Neural cell (in vitro differentiated cells): ENCODE results near the gene SLC37A2. TPM values are rescaled to one million over a fixed set of nuclear protein-coding genes. Genes with fewer than 3 reads are reported as not detected.

ENCODE experiments used
- H2AFZ ChIP-seq: fragments of 200-600, 300-800 bp; sonication (generic), shearing (Covaris generic); 2 replicates; pipeline ENCODE4 v1.6.0; 2014; ENCODE audit warnings: low read depth, mild to moderate bottlenecking, antibody characterized with exemption, low read length, moderate library complexity
- H3F3A ChIP-seq: fragments of 200-600 bp; shearing (Covaris generic); 2 replicates; pipeline ENCODE4 v1.6.1; 2016; ENCODE audit warnings: mild to moderate bottlenecking, moderate library complexity, mixed read lengths, antibody characterized with exemption, low read length; ENCODE audit not compliant: insufficient read depth, poor library complexity, severe bottlenecking
- H3K27ac ChIP-seq: fragments of 200-600, 300-800 bp; sonication (generic), shearing (Covaris generic); 2 replicates; pipeline ENCODE4 v1.5.1; 2014; ENCODE audit warnings: mild to moderate bottlenecking, low read length, moderate library complexity
- H3K27me3 ChIP-seq: fragments of 300-800, 200-600 bp; sonication (generic), shearing (Covaris generic); 2 replicates; pipeline ENCODE4 v1.6.0; 2014; ENCODE audit warnings: mild to moderate bottlenecking, low read depth, low read length, moderate library complexity; ENCODE audit not compliant: insufficient read depth
- H3K36me3 ChIP-seq: fragments of 300-800, 200-600 bp; sonication (generic), shearing (Covaris generic); 2 replicates; pipeline ENCODE4 v1.5.1; 2014; ENCODE audit warnings: mild to moderate bottlenecking, antibody characterized with exemption, low read length, moderate library complexity; ENCODE audit not compliant: insufficient read depth
- H3K4me2 ChIP-seq: fragments of 300-800, 200-600 bp; sonication (generic), shearing (Covaris generic); 2 replicates; pipeline ENCODE4 v1.6.0; 2014; ENCODE audit warnings: mild to moderate bottlenecking, low read length
- H3K4me3 ChIP-seq: fragments of 300-800, 200-600 bp; sonication (generic), shearing (Covaris generic); 2 replicates; pipeline ENCODE4 v1.5.1; 2014; ENCODE audit warnings: mild to moderate bottlenecking, low read length, moderate library complexity
- H3K79me2 ChIP-seq: fragments of 200-600 bp; shearing (Covaris generic); replicated peaks from 2 replicates; pipeline ENCODE4 v1.6.0; 2014; ENCODE audit warnings: mild to moderate bottlenecking, low read length, moderate library complexity; ENCODE audit not compliant: insufficient read depth
- H3K9ac ChIP-seq: fragments of 300-800, 200-600 bp; sonication (generic), shearing (Covaris generic); 2 replicates; pipeline ENCODE4 v1.6.1; 2016; ENCODE audit warnings: mild to moderate bottlenecking, low read length, mixed read lengths
- H3K9me2 ChIP-seq: fragments of 200-600 bp; shearing (Covaris generic); 2 replicates; pipeline ENCODE4 v1.6.1; 2016; ENCODE audit warnings: mild to moderate bottlenecking, low read length, mixed read lengths; ENCODE audit not compliant: insufficient read depth
- H3K9me3 ChIP-seq: fragments of 200-600, 300-800 bp; sonication (generic), shearing (Covaris generic); 2 replicates; pipeline ENCODE4 v1.6.1; 2016; ENCODE audit warnings: mild to moderate bottlenecking, mixed run types, low read length, moderate library complexity, mixed read lengths
- H4K20me1 ChIP-seq: fragments of 200-600 bp; shearing (Covaris generic); 2 replicates; pipeline ENCODE4 v1.6.1; 2016; ENCODE audit warnings: mild to moderate bottlenecking, mixed run types; ENCODE audit not compliant: insufficient read depth
- CTCF ChIP-seq: fragments of 450-650 bp; IDR thresholded peaks from 2 replicates; pipeline ENCODE4 v1.5.1; 2014; ENCODE audit warnings: antibody characterized with exemption, mild to moderate bottlenecking, moderate library complexity; ENCODE audit not compliant: poor library complexity, severe bottlenecking
- EP300 ChIP-seq: fragments of 450-650 bp; conservative IDR thresholded peaks from 2 replicates; pipeline ENCODE4 v1.6.1; 2014; ENCODE audit warnings: antibody characterized with exemption, mild to moderate bottlenecking, moderate library complexity; ENCODE audit not compliant: poor library complexity, severe bottlenecking
- EZH2 ChIP-seq: fragments of 200-600, 300-800 bp; shearing (Covaris generic), sonication (generic); IDR thresholded peaks from 2 replicates; pipeline ENCODE4 v1.6.1; 2014; ENCODE audit warnings: antibody characterized with exemption, low read length, borderline replicate concordance, mild to moderate bottlenecking; ENCODE audit not compliant: insufficient read depth, poor library complexity, severe bottlenecking
- MXI1 ChIP-seq: fragments of 450-650 bp; conservative IDR thresholded peaks from 2 replicates; pipeline ENCODE4 v1.6.1; 2014; ENCODE audit warnings: antibody characterized with exemption, mild to moderate bottlenecking; ENCODE audit not compliant: poor library complexity, severe bottlenecking
- POLR2AphosphoS5 ChIP-seq: IDR thresholded peaks from 2 replicates; pipeline ENCODE4 v1.6.1; 2012
- RAD21 ChIP-seq: fragments of 450-650 bp; conservative IDR thresholded peaks from 2 replicates; pipeline ENCODE4 v1.6.1; 2014; ENCODE audit warnings: antibody characterized with exemption, mild to moderate bottlenecking, moderate library complexity
- REST ChIP-seq: IDR thresholded peaks from 2 replicates; pipeline ENCODE4 v1.6.1; 2012; ENCODE audit warnings: borderline replicate concordance
- SMC3 ChIP-seq: fragments of 450-650 bp; conservative IDR thresholded peaks from 2 replicates; pipeline ENCODE4 v1.6.1; 2014; ENCODE audit warnings: antibody characterized with exemption, mild to moderate bottlenecking, moderate library complexity; ENCODE audit not compliant: poor library complexity
- TAF1 ChIP-seq: IDR thresholded peaks from 2 replicates; pipeline ENCODE4 v1.6.1; 2012; ENCODE audit warnings: low read depth
- polyA plus RNA-seq: library from polyadenylated mRNA; depleted of rRNA; stranded (reverse); fragments of >200 nt; gene quantifications from 2 replicates; pipeline ENCODE4 v1.2.3, GENCODE V29; 2014

Gene SLC37A2
- polyA plus RNA-seq, 1 donor from 2014 or later: 0.12 TPM

- no peak overlapping the region for H3K27ac ChIP-seq
- H3K9me3 ChIP-seq: no peaks in the 10 kb centered on the region
- H3K4me3 ChIP-seq: no peak overlapping the region
- H3F3A ChIP-seq: no peaks in the 10 kb centered on the region
- no peaks in the 10 kb centered on the region for H3K79me2 ChIP-seq
- no peak overlapping the region for H3K9ac ChIP-seq
- H3K9me2 ChIP-seq: no peaks in the 10 kb centered on the region
- no peak for TF ChIP-seq POLR2AphosphoS5
- TF ChIP-seq EZH2: no peak
- TF ChIP-seq TAF1: no peak
- TF ChIP-seq SMC3: no peak
- TF ChIP-seq EP300: no peak
- TF ChIP-seq CTCF: no peak
- TF ChIP-seq MXI1: no peak
- no peak for TF ChIP-seq REST
- no peak for TF ChIP-seq RAD21
- no peaks in the 10 kb centered on the region for H3K36me3 ChIP-seq
- H3K4me2 ChIP-seq: no peak overlapping the region
- no peaks in the 10 kb centered on the region for H3K27me3 ChIP-seq
- no peaks in the 10 kb centered on the region for H4K20me1 ChIP-seq
- no peak overlapping the region for H2AFZ ChIP-seq
Measured at GRCh38 chr11:125117429-125117828, 54.3 kb downstream of the SLC37A2 start.

- Histone ChIP-seq H4K20me1 (no peaks in the 10 kb centered on the region), H3K4me3 (no peak overlapping the region), H3K36me3 (no peaks in the 10 kb centered on the region), H3F3A (no peaks in the 10 kb centered on the region), H3K9me3 (no peaks in the 10 kb centered on the region), H3K79me2 (no peaks in the 10 kb centered on the region), H2AFZ (no peak overlapping the region), H3K9me2 (no peaks in the 10 kb centered on the region), H3K4me2 (no peak overlapping the region), H3K27me3 (no peaks in the 10 kb centered on the region), H3K27ac (no peak overlapping the region), H3K9ac (no peak overlapping the region)
- TF ChIP-seq CTCF (no peak), EZH2 (no peak), MXI1 (no peak)
Measured at GRCh38 chr11:125123194-125123946, 60.3 kb downstream of the SLC37A2 start.
